ENCODE results near the gene CRB1.

DNA sequence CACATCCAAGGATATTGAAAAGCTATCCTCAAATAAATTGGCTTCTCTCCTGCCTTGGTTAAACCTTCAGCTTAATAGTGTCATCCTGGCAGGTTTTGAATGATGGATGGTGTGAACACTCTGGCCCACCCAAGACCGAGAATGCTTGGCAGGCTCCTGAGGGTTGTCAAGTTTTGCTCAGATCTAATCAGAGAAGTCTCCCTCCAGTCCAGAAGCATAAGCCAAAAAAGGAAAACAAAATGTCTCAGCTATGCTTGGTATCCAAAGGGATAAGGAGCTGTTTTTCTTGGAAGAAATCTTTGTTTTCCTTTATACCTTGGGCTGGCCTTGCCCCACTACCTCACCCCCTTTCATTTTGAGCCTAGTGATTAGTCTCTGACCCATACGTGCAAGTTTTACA, 172.7 kb downstream of the CRB1 start:
- TF ChIP-seq POLR2AphosphoS5 (IDR thresholded peaks at IDR 0.05; ENCODE audit: low read depth, low read length) (no peak), POLR2A (IDR thresholded peaks at IDR 0.05; ENCODE audit: control extremely low read depth in 1 of 2, low read depth in 2 of 2, low read length in 2 of 2) (no peak)
- TF ChIP-seq, protein P1, sequence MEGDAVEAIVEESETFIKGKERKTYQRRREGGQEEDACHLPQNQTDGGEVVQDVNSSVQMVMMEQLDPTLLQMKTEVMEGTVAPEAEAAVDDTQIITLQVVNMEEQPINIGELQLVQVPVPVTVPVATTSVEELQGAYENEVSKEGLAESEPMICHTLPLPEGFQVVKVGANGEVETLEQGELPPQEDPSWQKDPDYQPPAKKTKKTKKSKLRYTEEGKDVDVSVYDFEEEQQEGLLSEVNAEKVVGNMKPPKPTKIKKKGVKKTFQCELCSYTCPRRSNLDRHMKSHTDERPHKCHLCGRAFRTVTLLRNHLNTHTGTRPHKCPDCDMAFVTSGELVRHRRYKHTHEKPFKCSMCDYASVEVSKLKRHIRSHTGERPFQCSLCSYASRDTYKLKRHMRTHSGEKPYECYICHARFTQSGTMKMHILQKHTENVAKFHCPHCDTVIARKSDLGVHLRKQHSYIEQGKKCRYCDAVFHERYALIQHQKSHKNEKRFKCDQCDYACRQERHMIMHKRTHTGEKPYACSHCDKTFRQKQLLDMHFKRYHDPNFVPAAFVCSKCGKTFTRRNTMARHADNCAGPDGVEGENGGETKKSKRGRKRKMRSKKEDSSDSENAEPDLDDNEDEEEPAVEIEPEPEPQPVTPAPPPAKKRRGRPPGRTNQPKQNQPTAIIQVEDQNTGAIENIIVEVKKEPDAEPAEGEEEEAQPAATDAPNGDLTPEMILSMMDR (IDR thresholded peaks at IDR 0.05; ENCODE audit: control extremely low read depth in 1 of 3, insufficient read depth in 1 of 3, low read depth in 1 of 3, low read length in 3 of 3) = no peak
